GM23248 (cell line): ENCODE measurements around the gene LYPD3. TPM values are rescaled to one million over a fixed set of nuclear protein-coding genes. Genes with fewer than 3 reads are reported as not detected.

Source experiments
- DNase-seq: peaks from one replicate; pipeline ENCODE4 v3.0.0-alpha.2; 2015
- H2AFZ ChIP-seq: fragments of 200-600 bp; sonication (generic); 2 replicates; pipeline ENCODE4 v1.6.1; 2016; ENCODE audit warnings: antibody characterized with exemption
- H3F3A ChIP-seq: fragments of 200-600 bp; sonication (generic); 2 replicates; pipeline ENCODE4 v1.6.1; 2016; ENCODE audit warnings: mild to moderate bottlenecking, antibody characterized with exemption, mixed run types; ENCODE audit not compliant: insufficient read depth
- H3K27ac ChIP-seq: fragments of 200-600 bp; sonication (generic); 2 replicates; pipeline ENCODE4 v1.5.1; 2016; ENCODE audit warnings: mild to moderate bottlenecking
- H3K27me3 ChIP-seq: fragments of 200-600 bp; sonication (generic); replicated peaks from 2 replicates; pipeline ENCODE4 v1.6.1; 2016; ENCODE audit warnings: mild to moderate bottlenecking; ENCODE audit not compliant: insufficient read depth
- H3K36me3 ChIP-seq: fragments of 200-600 bp; sonication (generic); 2 replicates; pipeline ENCODE4 v1.6.1; 2016; ENCODE audit warnings: low read depth, mild to moderate bottlenecking
- H3K4me1 ChIP-seq: fragments of 200-600 bp; sonication (generic); 2 replicates; pipeline ENCODE4 v1.6.1; 2016; ENCODE audit warnings: mild to moderate bottlenecking; ENCODE audit not compliant: insufficient read depth
- H3K4me2 ChIP-seq: fragments of 200-600 bp; sonication (generic); one replicate; pipeline ENCODE4 v1.6.1; 2016; ENCODE audit warnings: mild to moderate bottlenecking; ENCODE audit not compliant: unreplicated experiment
- H3K4me3 ChIP-seq: fragments of 200-600 bp; sonication (generic); 2 replicates; pipeline ENCODE4 v1.5.1; 2016; ENCODE audit warnings: mild to moderate bottlenecking
- H3K79me2 ChIP-seq: fragments of 200-600 bp; sonication (generic); 2 replicates; pipeline ENCODE4 v1.6.1; 2016; ENCODE audit warnings: mild to moderate bottlenecking; ENCODE audit not compliant: insufficient read depth
- H3K9ac ChIP-seq: fragments of 200-600 bp; sonication (generic); 2 replicates; pipeline ENCODE4 v1.6.1; 2016; ENCODE audit warnings: mild to moderate bottlenecking
- H3K9me2 ChIP-seq: fragments of 200-600 bp; sonication (generic); 2 replicates; pipeline ENCODE4 v1.6.1; 2016; ENCODE audit warnings: mixed run types, mild to moderate bottlenecking, moderate library complexity; ENCODE audit not compliant: insufficient read depth
- H3K9me3 ChIP-seq: fragments of 200-600 bp; sonication (generic); one replicate; pipeline ENCODE4 v1.6.1; 2017; ENCODE audit warnings: low read depth
- H4K20me1 ChIP-seq: fragments of 200-600 bp; sonication (generic); 2 replicates; pipeline ENCODE4 v1.6.0; 2016; ENCODE audit not compliant: insufficient read depth
- EZH2 ChIP-seq: fragments of 200-600 bp; sonication (generic); IDR thresholded peaks from 2 replicates; pipeline ENCODE4 v1.6.1; 2018; ENCODE audit warnings: antibody characterized with exemption, mild to moderate bottlenecking; ENCODE audit not compliant: insufficient read depth, poor library complexity, severe bottlenecking
- EZH2phosphoT487 ChIP-seq: fragments of 200-600 bp; sonication (generic); IDR thresholded peaks from 2 replicates; pipeline ENCODE4 v1.6.1; 2018; ENCODE audit warnings: antibody characterized with exemption, moderate library complexity, mild to moderate bottlenecking, low read depth; ENCODE audit not compliant: insufficient read depth
- WGBS, 2 experiments: methylation state at CpG; one replicate each; pipeline ENCODE4 v1.1.6; 2015 to 2017; ENCODE audit warnings: low lambda C conversion rate in 2 of 2, low coverage in 1 of 2; ENCODE audit errors: missing lambda C conversion rate in 2 of 2; 5-methylcytosine and 5-hydroxymethylcytosine counted together
- in situ Hi-C: fragments of 300-500 bp; cut with MboI; formaldehyde crosslinking; loops from 2 replicates; pipeline ENCODE4 v1.15.0; 2020
- polyA plus RNA-seq: library from polyadenylated mRNA; unstranded; fragments of >200 nt; fragmentation: Nextera tagmentation; extraction: Ambion mirVana; gene quantifications from 2 replicates; pipeline ENCODE4 v1.2.1, GENCODE V29; 2016
- total RNA-seq: library from RNA; depleted of rRNA; stranded (reverse); fragments of >200 nt; shearing (Covaris generic); gene quantifications from 2 replicates; pipeline ENCODE4 v1.2.3, GENCODE V29; 2014

LYPD3 gene
- total and polyA plus RNA-seq, 2 experiments from 2014 or later: 0.28 TPM; not detected in 1

DNA sequence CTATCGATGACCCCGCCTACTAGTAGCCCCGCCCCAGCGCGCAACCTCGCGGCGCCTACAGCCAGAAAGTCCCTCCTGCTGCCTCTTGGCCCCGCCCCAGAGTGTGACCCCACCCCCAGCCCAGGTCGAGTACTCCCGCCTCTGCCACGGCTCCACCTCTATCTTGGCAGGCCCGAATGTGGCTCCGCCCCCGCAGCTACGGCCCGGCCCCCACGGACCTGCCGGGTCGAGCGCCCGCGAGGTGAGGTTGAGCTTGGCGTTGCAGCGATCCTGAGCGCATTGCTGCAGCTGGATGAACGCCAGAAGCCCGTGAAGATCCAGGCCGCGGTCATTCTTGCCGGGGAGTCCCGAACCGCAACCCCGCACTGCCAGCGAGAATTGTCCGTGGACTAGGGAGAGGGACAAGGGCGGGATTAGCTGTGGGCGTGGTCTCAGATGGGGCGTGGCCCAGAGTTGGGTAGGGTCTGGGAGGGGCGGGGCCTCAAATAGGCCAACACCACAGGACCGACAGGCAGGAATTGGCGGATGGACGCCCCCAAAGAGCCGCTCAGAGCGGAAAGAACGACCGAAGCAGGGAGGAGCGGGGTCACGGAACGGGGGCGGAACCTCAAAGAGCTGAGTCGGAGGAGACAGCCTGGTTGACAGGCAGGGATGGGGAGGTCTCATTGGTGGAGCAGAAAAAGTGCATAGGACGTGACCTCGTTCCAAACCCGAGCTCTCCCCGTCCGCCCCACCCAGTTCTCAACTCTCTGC lies 1.9 kb downstream of the LYPD3 start:
- no peak for TF ChIP-seq EZH2
- no peak for TF ChIP-seq EZH2phosphoT487
- peak overlapping the region; percentile 96 for H3K4me2 ChIP-seq
- H3K79me2 ChIP-seq: no peaks in the 10 kb centered on the region
- peaks cover 7% of the 10 kb centered on the region; the same call in 1 of the 2 replicates for H3K4me1 ChIP-seq
- peak; percentile 90 for DNase-seq
- H3K9ac ChIP-seq: peak overlapping the region; percentile 63
- no peaks in the 10 kb centered on the region for H3F3A ChIP-seq
- no peaks in the 10 kb centered on the region for H3K27me3 ChIP-seq
- H3K4me3 ChIP-seq: peak overlapping the region; percentile 98
- H3K9me3 ChIP-seq: no peaks in the 10 kb centered on the region
- H3K27ac ChIP-seq: no peak overlapping the region
- H3K9me2 ChIP-seq: no peaks in the 10 kb centered on the region
- in situ Hi-C loops: no loop called here
- 1 to 2% methylated on average over 30 to 55 of the region's 57 CpGs for WGBS, 2 experiments
- H4K20me1 ChIP-seq: no peaks in the 10 kb centered on the region
- no peaks in the 10 kb centered on the region for H3K36me3 ChIP-seq
- peak overlapping the region; percentile 92 for H2AFZ ChIP-seq

DNA sequence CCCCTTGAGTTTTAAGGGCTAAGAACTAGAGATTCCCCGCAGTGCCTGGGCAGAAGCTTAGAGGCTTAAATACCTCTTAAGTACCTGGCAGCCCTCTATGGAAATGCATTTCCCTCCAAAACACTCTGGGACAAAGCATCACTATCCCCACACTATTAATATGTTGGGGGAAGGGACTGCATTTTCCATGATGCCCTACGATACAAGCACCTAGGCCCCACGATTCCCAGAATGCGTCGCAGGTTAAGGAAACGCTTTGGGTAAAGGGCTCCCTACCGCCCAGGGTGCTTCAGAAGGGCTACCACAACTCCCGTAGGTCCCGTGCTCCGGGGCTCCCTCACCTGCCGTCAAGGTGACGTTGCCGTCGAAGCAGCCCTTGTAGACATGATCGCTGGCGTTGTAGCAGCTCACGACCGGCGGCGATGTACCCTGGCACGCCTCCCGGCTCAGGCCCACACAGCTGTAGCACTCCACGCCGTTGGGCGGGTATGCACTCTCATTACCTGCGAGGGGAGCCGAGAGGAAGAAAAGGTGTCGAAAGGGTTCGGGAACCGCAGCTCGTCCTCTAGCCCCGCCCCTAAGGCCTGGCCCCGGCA lies 2.5 kb downstream of the LYPD3 start:
- no peaks in the 10 kb centered on the region for H3K79me2 ChIP-seq
- H3K27ac ChIP-seq: no peak overlapping the region
- no peak overlapping the region; the same call in 1 of the 2 replicates for H3K9ac ChIP-seq
- H3F3A ChIP-seq: no peaks in the 10 kb centered on the region
- in situ Hi-C loops: no loop called here
- peak overlapping the region; percentile 92 for H2AFZ ChIP-seq
- no peaks in the 10 kb centered on the region for H3K27me3 ChIP-seq
- DNase-seq: no peak
- no peaks in the 10 kb centered on the region for H4K20me1 ChIP-seq
- H3K4me3 ChIP-seq: peak overlapping the region; percentile 98
- no peaks in the 10 kb centered on the region for H3K36me3 ChIP-seq
- H3K9me2 ChIP-seq: no peaks in the 10 kb centered on the region
- no peaks in the 10 kb centered on the region for H3K9me3 ChIP-seq
- WGBS, 2 experiments: 16 to 19% methylated on average over 26 to 33 of the region's 33 CpGs
- peak overlapping the region; percentile 96 for H3K4me2 ChIP-seq
- H3K4me1 ChIP-seq: peaks cover 5% of the 10 kb centered on the region; the same call in 1 of the 2 replicates
- TF ChIP-seq EZH2: no peak
- no peak for TF ChIP-seq EZH2phosphoT487

DNA sequence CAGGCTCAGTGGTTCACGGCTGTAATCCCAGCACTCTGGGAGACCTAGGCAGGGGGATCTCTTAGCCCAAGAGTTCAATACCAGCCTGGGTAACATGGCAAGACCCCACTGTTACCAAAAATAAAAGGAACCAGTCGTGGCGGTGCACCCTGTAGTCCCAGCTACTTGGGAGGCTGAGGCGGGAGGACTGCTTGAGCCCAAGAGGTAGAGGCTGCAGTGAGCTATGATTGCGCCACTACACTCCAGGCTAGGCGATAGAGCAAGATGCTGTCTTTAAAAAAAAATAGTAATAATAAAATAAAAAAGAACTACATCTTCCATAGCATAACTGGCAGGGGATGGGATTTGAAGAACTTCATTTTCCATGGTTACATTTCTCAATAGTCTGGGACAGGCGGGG lies 3.0 kb downstream of the LYPD3 start:
- WGBS, 2 experiments: 76 to 82% methylated on average over 7 of the region's 7 CpGs
- Histone ChIP-seq H3K36me3 (no peaks in the 10 kb centered on the region), H2AFZ (no peak overlapping the region), H3K4me2 (no peak overlapping the region), H3F3A (no peaks in the 10 kb centered on the region), H3K4me1 (no peaks in the 10 kb centered on the region), H3K79me2 (no peaks in the 10 kb centered on the region), H3K4me3 (no peak overlapping the region), H3K27ac (no peak overlapping the region), H3K9ac (no peak overlapping the region), H3K9me3 (no peaks in the 10 kb centered on the region), H3K27me3 (no peaks in the 10 kb centered on the region), H3K9me2 (no peaks in the 10 kb centered on the region), H4K20me1 (no peaks in the 10 kb centered on the region)
- in situ Hi-C loops: no loop called here
- no peak for DNase-seq
- TF ChIP-seq EZH2 (no peak), EZH2phosphoT487 (no peak)

DNA sequence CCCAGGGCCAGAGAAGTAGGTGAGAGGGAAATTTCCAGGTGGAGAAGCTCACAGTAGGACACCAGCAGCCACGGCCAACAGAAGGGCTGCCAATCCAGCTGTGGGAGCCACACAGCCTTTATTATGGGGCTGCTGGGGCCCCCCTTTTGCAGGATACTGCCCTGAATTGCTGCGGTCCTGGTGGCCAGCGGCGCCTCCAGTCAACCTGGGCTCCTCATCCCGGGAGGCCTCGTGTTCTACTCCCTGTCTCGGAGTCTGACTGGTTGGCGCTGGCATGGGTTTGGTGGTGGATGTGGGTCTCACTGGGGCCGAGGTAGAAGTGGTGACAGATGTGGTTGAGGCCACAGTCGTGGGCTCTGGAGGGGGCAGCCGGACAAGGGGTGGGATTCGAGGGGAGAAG lies 4.1 kb downstream of the LYPD3 start:
- Histone ChIP-seq H3K36me3 (no peaks in the 10 kb centered on the region), H3K27me3 (no peaks in the 10 kb centered on the region), H3K4me2 (no peak overlapping the region), H3K9ac (no peak overlapping the region), H4K20me1 (no peaks in the 10 kb centered on the region), H3F3A (no peaks in the 10 kb centered on the region), H2AFZ (no peak overlapping the region), H3K4me3 (no peak overlapping the region), H3K4me1 (no peaks in the 10 kb centered on the region), H3K9me3 (no peaks in the 10 kb centered on the region), H3K9me2 (no peaks in the 10 kb centered on the region), H3K27ac (no peak overlapping the region), H3K79me2 (no peaks in the 10 kb centered on the region)
- in situ Hi-C loops: no loop called here
- 73 to 76% methylated on average over 12 of the region's 12 CpGs for WGBS, 2 experiments
- TF ChIP-seq EZH2 (no peak), EZH2phosphoT487 (no peak)
- no peak for DNase-seq
